Activated T-helper 2 cell treated with anti-CD3 and anti-CD28 coated beads, Interferon-gamma antibody, Interleukin-2, Interleukin-4, amounts not matched to agents 10 μg/mL and 5 μg/mL and 100 μg/mL, durations not matched to agents 14 hours and 24 hours and 36 hours (primary cell): ENCODE results near the gene COPZ1. TPM values are rescaled to one million over a fixed set of nuclear protein-coding genes. Genes with fewer than 3 reads are reported as not detected.

Source experiments
- DNase-seq: peaks from one replicate; pipeline ENCODE4 v3.0.0; 2021; ENCODE audit warnings: low spot score
- H3K27ac Mint-ChIP-seq: one replicate; pipeline ENCODE4 v1.8.0; 2021; ENCODE audit warnings: mixed read lengths
- H3K27me3 Mint-ChIP-seq: one replicate; pipeline ENCODE4 v1.8.0; 2021; ENCODE audit warnings: low read depth, mixed read lengths
- H3K36me3 Mint-ChIP-seq: one replicate; pipeline ENCODE4 v1.8.0; 2021; ENCODE audit warnings: low read depth, mixed read lengths
- H3K4me1 Mint-ChIP-seq: one replicate; pipeline ENCODE4 v1.8.0; 2021; ENCODE audit warnings: low read depth, mixed read lengths
- H3K4me3 Mint-ChIP-seq: one replicate; pipeline ENCODE4 v1.8.0; 2021; ENCODE audit warnings: low read depth, mild to moderate bottlenecking, moderate library complexity, mixed read lengths
- H3K9me3 Mint-ChIP-seq: one replicate; pipeline ENCODE4 v1.8.0; 2021; ENCODE audit warnings: mixed read lengths
- intact Hi-C: fragments of 100-400 bp; cut with micrococcal nuclease; formaldehyde crosslinking; loops from one replicate; pipeline ENCODE4 v1.15.1; 2023
- total RNA-seq: library from RNA; stranded (reverse); gene quantifications from 2 replicates; pipeline ENCODE4 v1.2.3, GENCODE V29; 2022

The COPZ1 gene
- total RNA-seq, 1 donor from 2014 or later = 109 TPM

- intact Hi-C loops = no loop called here
- DNase-seq = peak; percentile 28
- Mint-ChIP-seq H3K27me3 (no peaks in the 10 kb centered on the region), H3K4me1 (peaks cover 31% of the 10 kb centered on the region), H3K9me3 (no peaks in the 10 kb centered on the region), H3K36me3 (no peaks in the 10 kb centered on the region), H3K4me3 (peak overlapping the region; percentile 31), H3K27ac (peak overlapping the region; percentile 77)
Measured at GRCh38 chr12:54360717-54361456, 36.0 kb downstream of the COPZ1 start.

- Mint-ChIP-seq H3K9me3 (no peaks in the 10 kb centered on the region), H3K4me1 (peaks cover 27% of the 10 kb centered on the region), H3K4me3 (no peak overlapping the region), H3K27me3 (no peaks in the 10 kb centered on the region), H3K27ac (no peak overlapping the region), H3K36me3 (no peaks in the 10 kb centered on the region)
- DNase-seq = no peak
- intact Hi-C loops = no loop called here
Measured at GRCh38 chr12:54363047-54363446, 38.1 kb downstream of the COPZ1 start.

- Mint-ChIP-seq H3K4me1 (peaks cover 32% of the 10 kb centered on the region), H3K4me3 (peak overlapping the region; percentile 49)
Measured at GRCh38 chr12:54363618-54364017, 38.7 kb downstream of the COPZ1 start.

GRCh38 chr12:54364413-54364812 lies 39.5 kb downstream of the COPZ1 start, which contains the start of gene GPR84:
Gene GPR84 (minus strand): TSS chr12:54364486. CDS start chr12:54363851, 635 bp downstream.
- intact Hi-C loops = loop anchor here (1.0 to 2.0 kb wide), 2 partner anchors 14 to 39 kb away; partner anchors contain the start of gene COPZ1
- peak; percentile 30 for DNase-seq
- peak within 1 kb of the TSS; percentile 49 for H3K4me3 Mint-ChIP-seq
- peaks cover 40% of the 10 kb centered on the region for H3K4me1 Mint-ChIP-seq
- no peaks in the 10 kb centered on the region for H3K27me3 Mint-ChIP-seq
- no peaks in the 10 kb centered on the region for H3K36me3 Mint-ChIP-seq
- H3K27ac Mint-ChIP-seq = peak within 1 kb of the TSS; percentile 44
- no peaks in the 10 kb centered on the region for H3K9me3 Mint-ChIP-seq

More at GRCh38 chr12:54363618-54364017, 38.7 kb downstream of the COPZ1 start:
- intact Hi-C loops = loop anchor here (1.0 to 2.0 kb wide), 2 partner anchors 13 to 38 kb away; partner anchors contain the start of gene COPZ1
- Mint-ChIP-seq H3K27ac (peak overlapping the region; percentile 44), H3K9me3 (no peaks in the 10 kb centered on the region), H3K36me3 (no peaks in the 10 kb centered on the region), H3K27me3 (no peaks in the 10 kb centered on the region)
- no peak for DNase-seq

- H3K27ac Mint-ChIP-seq = no peak overlapping the region
- peaks cover 32% of the 10 kb centered on the region for H3K4me1 Mint-ChIP-seq
- H3K27me3 Mint-ChIP-seq = no peaks in the 10 kb centered on the region
- intact Hi-C loops = loop anchor here (1.0 kb wide), 3 partner anchors 11 to 147 kb away; no protein-coding TSS in a partner anchor
- no peaks in the 10 kb centered on the region for H3K36me3 Mint-ChIP-seq
- H3K4me3 Mint-ChIP-seq = no peak overlapping the region
- no peak for DNase-seq
- no peaks in the 10 kb centered on the region for H3K9me3 Mint-ChIP-seq
Measured at GRCh38 chr12:54368025-54368708, 43.2 kb downstream of the COPZ1 start.

- DNase-seq = peak; percentile 79
- Mint-ChIP-seq H3K4me3 (peak overlapping the region; percentile 53), H3K36me3 (no peaks in the 10 kb centered on the region), H3K4me1 (peaks cover 30% of the 10 kb centered on the region), H3K9me3 (no peaks in the 10 kb centered on the region), H3K27me3 (no peaks in the 10 kb centered on the region), H3K27ac (no peak overlapping the region)
- intact Hi-C loops = loop anchor here (1.0 kb wide), 3 partner anchors 10 to 148 kb away; no protein-coding TSS in a partner anchor
Measured at GRCh38 chr12:54368709-54369596, 44.0 kb downstream of the COPZ1 start.

GRCh38 chr12:54369597-54370131 lies 44.7 kb downstream of the COPZ1 start:
- Mint-ChIP-seq H3K4me3 (peak overlapping the region; percentile 53), H3K27me3 (no peaks in the 10 kb centered on the region), H3K27ac (no peak overlapping the region), H3K9me3 (no peaks in the 10 kb centered on the region), H3K36me3 (no peaks in the 10 kb centered on the region), H3K4me1 (peaks cover 23% of the 10 kb centered on the region)
- DNase-seq = no peak
- intact Hi-C loops = loop anchor here (10.0 kb wide), 1 partner anchor 355 kb away; no protein-coding TSS in a partner anchor

GRCh38 chr12:54370171-54370730 lies 45.3 kb downstream of the COPZ1 start:
- H3K4me1 Mint-ChIP-seq = peaks cover 20% of the 10 kb centered on the region
- H3K27ac Mint-ChIP-seq = no peak overlapping the region
- peak overlapping the region; percentile 9 for H3K4me3 Mint-ChIP-seq
- intact Hi-C loops = loop anchor here (10.0 kb wide), 1 partner anchor 355 kb away; no protein-coding TSS in a partner anchor
- no peaks in the 10 kb centered on the region for H3K36me3 Mint-ChIP-seq
- H3K9me3 Mint-ChIP-seq = no peaks in the 10 kb centered on the region
- H3K27me3 Mint-ChIP-seq = no peaks in the 10 kb centered on the region
- DNase-seq = no peak

GRCh38 chr12:54371328-54372112 lies 46.6 kb downstream of the COPZ1 start:
- H3K4me3 Mint-ChIP-seq = no peak overlapping the region
- H3K36me3 Mint-ChIP-seq = no peaks in the 10 kb centered on the region
- H3K4me1 Mint-ChIP-seq = peaks cover 20% of the 10 kb centered on the region
- no peak for DNase-seq
- H3K9me3 Mint-ChIP-seq = no peaks in the 10 kb centered on the region
- no peak overlapping the region for H3K27ac Mint-ChIP-seq
- no peaks in the 10 kb centered on the region for H3K27me3 Mint-ChIP-seq
- intact Hi-C loops = loop anchor here (10.0 kb wide), 1 partner anchor 357 kb away; no protein-coding TSS in a partner anchor

- H3K4me3 Mint-ChIP-seq = no peak overlapping the region
- H3K27me3 Mint-ChIP-seq = peaks cover 5% of the 10 kb centered on the region
- H3K27ac Mint-ChIP-seq = no peak overlapping the region
- no peaks in the 10 kb centered on the region for H3K36me3 Mint-ChIP-seq
- peaks cover 20% of the 10 kb centered on the region for H3K4me1 Mint-ChIP-seq
- no peak for DNase-seq
- no peaks in the 10 kb centered on the region for H3K9me3 Mint-ChIP-seq
- intact Hi-C loops = loop anchor here (10.0 kb wide), 1 partner anchor 357 kb away; no protein-coding TSS in a partner anchor
Measured at GRCh38 chr12:54372113-54372806, 47.3 kb downstream of the COPZ1 start.
